Stimulated activated CD4-positive, alpha-beta T cell treated with anti-CD3 and anti-CD28 coated beads, Interleukin-12 subunit alpha, Interleukin-12 subunit beta, amount 100 ng/mL, for 48 hours (primary cell): Measurements from ENCODE around the gene IFI27.
A peak's percentile ranks its signal among the peaks of the same experiment; 100 is the strongest.
"Not testable (repeated sequence)": the region's sequence is repeated elsewhere in the genome, so short reads cannot be mapped to it uniquely, and the experiment has no call there.

Source experiments
- DNase-seq, 3 donors: peaks; one replicate each; pipeline ENCODE4 v3.0.0-alpha.2; 2020; ENCODE audit warnings: low read depth in 2 of 3, low spot score in 1 of 3

Gene IFI27

GRCh38 chr14:94110552-94111181 is at the start of gene IFI27:
Gene IFI27 (plus strand): TSS chr14:94110736.
- DNase-seq = no peak

GRCh38 chr14:94062344-94062940 is 48.1 kb upstream of the IFI27 start:
- DNase-seq = no peak

GRCh38 chr14:94066089-94066676 is 44.4 kb upstream of the IFI27 start:
- no peak for DNase-seq

- not testable (repeated sequence) for DNase-seq
Observed at GRCh38 chr14:94072076-94072475, 38.5 kb upstream of the IFI27 start.

GRCh38 chr14:94074534-94074933 is 36.0 kb upstream of the IFI27 start:
- DNase-seq = no peak

- DNase-seq = no peak
Observed at GRCh38 chr14:94075008-94075407, 35.5 kb upstream of the IFI27 start.

- DNase-seq = no peak
Observed at GRCh38 chr14:94077111-94077821, 33.3 kb upstream of the IFI27 start.

GRCh38 chr14:94077823-94078222 is 32.7 kb upstream of the IFI27 start:
- DNase-seq = no peak

- DNase-seq = no peak
Observed at GRCh38 chr14:94079891-94080620, 30.5 kb upstream of the IFI27 start.

GRCh38 chr14:94080621-94081385 is 29.7 kb upstream of the IFI27 start, which contains the start of the genes DDX24 and IFI27L1:
Gene DDX24 (minus strand): TSS chr14:94081202. CDS start chr14:94079742, 1,460 bp downstream.
Gene IFI27L1 (plus strand): TSS chr14:94081310. CDS start chr14:94096938, 15,628 bp downstream.
- DNase-seq = peak; percentile 93 to 94 (median 94)

- DNase-seq = no peak
Observed at GRCh38 chr14:94081386-94081820, 29.1 kb upstream of the IFI27 start.

GRCh38 chr14:94087891-94088290 is 22.6 kb upstream of the IFI27 start:
- no peak for DNase-seq

GRCh38 chr14:94088516-94088915 is 22.0 kb upstream of the IFI27 start:
- no peak for DNase-seq

- no peak for DNase-seq
Observed at GRCh38 chr14:94089479-94089878, 21.1 kb upstream of the IFI27 start.

GRCh38 chr14:94093418-94093817 is 17.1 kb upstream of the IFI27 start:
- no peak for DNase-seq

GRCh38 chr14:94097091-94097490 is 13.4 kb upstream of the IFI27 start:
- no peak for DNase-seq

GRCh38 chr14:94098326-94098992 is 12.1 kb upstream of the IFI27 start:
- no peak for DNase-seq

- DNase-seq = no peak
Observed at GRCh38 chr14:94099006-94099405, 11.5 kb upstream of the IFI27 start.

- no peak for DNase-seq
Observed at GRCh38 chr14:94100847-94101246, 9.7 kb upstream of the IFI27 start.

- DNase-seq = no peak
Observed at GRCh38 chr14:94101748-94102147, 8.8 kb upstream of the IFI27 start.
